Fibroblast of lung (primary cell): ENCODE results near the gene IL25. TPM values are rescaled to one million over a fixed set of nuclear protein-coding genes. Genes with fewer than 3 reads are reported as not detected.

ENCODE experiments used
- DNase-seq, 2 donors: peaks; one replicate each; pipeline versions ENCODE4 v3.0.0 to v3.0.0-alpha.2; 2010; ENCODE audit warnings: low read depth in 2 of 2
- H2AFZ ChIP-seq: 2 replicates; pipeline ENCODE4 v1.5.1; 2012; ENCODE audit warnings: low read length, control low read depth, inconsistent platforms
- H3K27ac ChIP-seq: 2 replicates; pipeline ENCODE4 v1.5.1; 2011; ENCODE audit warnings: low read length, control low read depth; ENCODE audit not compliant: insufficient read depth
- H3K27me3 ChIP-seq: 2 replicates; pipeline ENCODE4 v1.5.1; 2011; ENCODE audit warnings: mild to moderate bottlenecking, low read length; ENCODE audit not compliant: control insufficient read depth, insufficient read depth
- H3K36me3 ChIP-seq: 2 replicates; pipeline ENCODE4 v1.5.1; 2011; ENCODE audit warnings: low read length; ENCODE audit not compliant: control insufficient read depth, insufficient read depth
- H3K4me1 ChIP-seq: 2 replicates; pipeline ENCODE4 v1.5.1; 2011; ENCODE audit warnings: low read length; ENCODE audit not compliant: control insufficient read depth, insufficient read depth; ENCODE audit errors: extremely low read depth
- H3K4me2 ChIP-seq: 2 replicates; pipeline ENCODE4 v1.5.1; 2011; ENCODE audit warnings: low read length, control low read depth; ENCODE audit not compliant: insufficient read depth; ENCODE audit errors: extremely low read depth
- H3K4me3 ChIP-seq, 4 experiments: fragments of 200-600 bp in 1 of 4; sonication (generic) in 1 of 4; replicated peaks in 1 of 4; 2 replicates each; pipeline ENCODE4 v1.5.1; 2011 to 2016; ENCODE audit warnings: low read length in 4 of 4, low read depth in 3 of 4, mild to moderate bottlenecking in 3 of 4, control low read depth in 2 of 4, inconsistent platforms in 1 of 4, mixed read lengths in 1 of 4; ENCODE audit not compliant: insufficient read depth in 1 of 4; ENCODE audit errors: control extremely low read depth in 1 of 4
- H3K79me2 ChIP-seq: 2 replicates; pipeline ENCODE4 v1.5.1; 2012; ENCODE audit warnings: mild to moderate bottlenecking, low read length, inconsistent platforms; ENCODE audit not compliant: control insufficient read depth, insufficient read depth
- H3K9ac ChIP-seq: 2 replicates; pipeline ENCODE4 v1.5.1; 2011; ENCODE audit warnings: mild to moderate bottlenecking, low read length, control low read depth; ENCODE audit not compliant: insufficient read depth
- H3K9me3 ChIP-seq: 2 replicates; pipeline ENCODE4 v1.5.1; 2012; ENCODE audit warnings: low read depth, low read length; ENCODE audit not compliant: control insufficient read depth, insufficient read depth
- H4K20me1 ChIP-seq: 2 replicates; pipeline ENCODE4 v1.5.1; 2011; ENCODE audit warnings: low read length; ENCODE audit not compliant: control insufficient read depth, insufficient read depth; ENCODE audit errors: extremely low read depth
- EZH2 ChIP-seq: IDR thresholded peaks from 2 replicates; pipeline ENCODE4 v1.5.1; 2012; ENCODE audit warnings: low read length, control low read depth, mild to moderate bottlenecking; ENCODE audit errors: missing control alignments
- polyA plus RNA-seq, 2 donors: library from polyadenylated mRNA; depleted of rRNA in 1 of 2; stranded (reverse) in 1 of 2; unstranded in 1 of 2; fragments of >200 nt; gene quantifications; 2 replicates each; pipeline ENCODE4 v1.2.1, GENCODE V29; 2011 to 2012; ENCODE audit warnings: missing spikeins in 1 of 2
- total RNA-seq: library from RNA; depleted of rRNA; stranded (reverse); fragments of >200 nt; gene quantifications from 2 replicates; pipeline ENCODE4 v1.2.1, GENCODE V29; 2014
- TF ChIP-seq, protein P1 (sequence below), 2 donors: IDR thresholded peaks in 1 of 2; conservative IDR thresholded peaks in 1 of 2; 1 replicate in 1 of 2; 2 replicates in 1 of 2; pipeline ENCODE4 v1.5.1; 2011 to 2012; ENCODE audit warnings: low read length in 2 of 2, control low read depth in 1 of 2, inconsistent platforms in 1 of 2, low read depth in 1 of 2, mild to moderate bottlenecking in 1 of 2

Gene IL25
- total and polyA plus RNA-seq, 2 donors (not counting 1 experiment from before 2014, with no cell fraction given) = not detected

DNA sequence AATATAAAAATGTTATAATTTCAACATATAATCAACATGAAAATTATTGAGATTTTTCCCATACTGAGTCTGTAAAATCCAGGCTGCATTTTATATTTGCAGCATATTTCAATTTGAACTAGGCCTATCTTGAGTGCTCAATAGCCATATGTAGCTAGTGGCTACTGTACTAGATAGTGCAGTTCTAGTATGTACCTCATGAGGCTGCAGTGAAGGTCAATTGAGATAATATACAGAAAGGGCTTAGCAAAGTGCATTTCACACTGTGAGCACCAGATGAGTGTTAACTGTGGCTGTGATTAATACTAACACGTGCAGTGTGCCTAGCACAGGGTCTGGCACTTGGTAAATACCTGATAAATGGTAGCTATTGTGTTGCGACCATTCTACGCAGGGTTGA, 14.6 kb upstream of the IL25 start:
- Histone ChIP-seq H3K27me3 (no peaks in the 10 kb centered on the region), H3K36me3 (no peaks in the 10 kb centered on the region), H3K4me3 (no peak overlapping the region), H3K27ac (no peak overlapping the region), H3K9me3 (no peaks in the 10 kb centered on the region), H3K9ac (no peak overlapping the region), H3K4me2 (no peak overlapping the region), H3K4me1 (no peaks in the 10 kb centered on the region), H2AFZ (no peak overlapping the region), H4K20me1 (no peaks in the 10 kb centered on the region), H3K79me2 (no peaks in the 10 kb centered on the region)
- DNase-seq = no peak
- TF ChIP-seq, protein P1, sequence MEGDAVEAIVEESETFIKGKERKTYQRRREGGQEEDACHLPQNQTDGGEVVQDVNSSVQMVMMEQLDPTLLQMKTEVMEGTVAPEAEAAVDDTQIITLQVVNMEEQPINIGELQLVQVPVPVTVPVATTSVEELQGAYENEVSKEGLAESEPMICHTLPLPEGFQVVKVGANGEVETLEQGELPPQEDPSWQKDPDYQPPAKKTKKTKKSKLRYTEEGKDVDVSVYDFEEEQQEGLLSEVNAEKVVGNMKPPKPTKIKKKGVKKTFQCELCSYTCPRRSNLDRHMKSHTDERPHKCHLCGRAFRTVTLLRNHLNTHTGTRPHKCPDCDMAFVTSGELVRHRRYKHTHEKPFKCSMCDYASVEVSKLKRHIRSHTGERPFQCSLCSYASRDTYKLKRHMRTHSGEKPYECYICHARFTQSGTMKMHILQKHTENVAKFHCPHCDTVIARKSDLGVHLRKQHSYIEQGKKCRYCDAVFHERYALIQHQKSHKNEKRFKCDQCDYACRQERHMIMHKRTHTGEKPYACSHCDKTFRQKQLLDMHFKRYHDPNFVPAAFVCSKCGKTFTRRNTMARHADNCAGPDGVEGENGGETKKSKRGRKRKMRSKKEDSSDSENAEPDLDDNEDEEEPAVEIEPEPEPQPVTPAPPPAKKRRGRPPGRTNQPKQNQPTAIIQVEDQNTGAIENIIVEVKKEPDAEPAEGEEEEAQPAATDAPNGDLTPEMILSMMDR (conservative IDR thresholded peaks at IDR 0.05 in 1 of 2, IDR thresholded peaks at IDR 0.05 in 1 of 2; ENCODE audit: low read depth in 1 of 2, low read length in 2 of 2) = no peak
- no peak for TF ChIP-seq EZH2

DNA sequence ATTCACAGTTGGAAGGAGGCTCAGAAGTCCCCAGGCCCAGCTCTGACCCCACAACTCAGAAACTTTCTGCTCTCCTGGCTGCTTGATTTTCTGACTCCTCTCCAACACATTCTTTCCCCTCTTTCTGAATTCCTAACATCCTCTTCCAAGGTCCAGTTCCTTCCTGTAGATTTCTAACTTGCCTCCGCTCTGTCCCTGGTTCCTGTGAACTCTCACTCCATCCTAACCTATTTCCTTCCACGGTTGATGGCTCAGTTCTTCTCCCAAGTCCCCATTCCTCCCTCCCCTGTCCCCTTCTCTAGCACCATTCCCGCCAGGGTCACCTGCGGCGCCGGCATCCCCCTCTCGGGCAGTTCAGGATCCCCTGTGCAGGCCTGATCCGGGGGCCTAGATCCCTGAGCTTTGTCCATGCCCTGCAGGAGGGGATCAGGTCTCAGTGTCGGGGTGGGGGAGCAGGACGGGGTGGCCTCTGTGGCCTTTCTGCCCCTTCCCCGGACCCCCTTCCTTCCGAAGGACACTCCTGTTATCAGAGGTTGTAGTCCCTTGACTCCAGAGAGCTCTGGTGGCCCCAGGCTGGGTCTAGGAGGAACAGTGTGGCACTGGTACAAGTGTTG, 13.9 kb upstream of the IL25 start:
- Histone ChIP-seq H3K27me3 (no peaks in the 10 kb centered on the region), H3K4me3 (no peak overlapping the region), H3K36me3 (no peaks in the 10 kb centered on the region), H3K27ac (no peak overlapping the region), H3K9ac (no peak overlapping the region), H2AFZ (no peak overlapping the region), H4K20me1 (no peaks in the 10 kb centered on the region), H3K4me1 (no peaks in the 10 kb centered on the region), H3K79me2 (no peaks in the 10 kb centered on the region), H3K9me3 (no peaks in the 10 kb centered on the region), H3K4me2 (no peak overlapping the region)
- no peak for DNase-seq
- TF ChIP-seq EZH2 = no peak
- TF ChIP-seq, protein P1 (conservative IDR thresholded peaks at IDR 0.05 in 1 of 2, IDR thresholded peaks at IDR 0.05 in 1 of 2; ENCODE audit: low read depth in 1 of 2, low read length in 2 of 2) = no peak

DNA sequence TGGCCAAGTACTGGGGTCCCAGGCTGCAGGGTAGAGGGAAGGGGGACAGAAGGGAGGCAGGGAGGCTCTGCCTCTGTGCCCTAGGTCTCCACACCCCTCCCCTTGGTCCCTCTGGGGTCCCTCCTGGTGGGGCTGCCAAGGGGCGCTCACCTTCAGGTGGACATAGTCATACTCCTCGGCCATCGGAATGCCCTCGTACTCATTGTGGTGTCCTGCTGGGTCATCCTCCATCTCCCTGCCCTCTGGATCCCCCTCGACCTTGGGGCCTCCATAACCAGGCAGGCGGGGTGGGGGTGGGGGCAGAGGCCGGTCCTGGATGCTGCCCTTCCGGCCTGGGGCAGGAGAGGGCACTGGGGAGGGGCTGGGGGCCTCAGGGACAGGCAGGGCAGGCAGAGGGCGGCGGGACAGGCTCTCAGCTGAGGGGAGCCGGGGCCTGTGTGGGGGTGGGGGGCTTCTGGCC, 13.4 kb upstream of the IL25 start:
- Histone ChIP-seq H3K36me3 (no peaks in the 10 kb centered on the region), H3K9ac (no peak overlapping the region), H3K4me2 (no peak overlapping the region), H3K4me3 (no peak overlapping the region), H3K27ac (no peak overlapping the region), H3K9me3 (no peaks in the 10 kb centered on the region), H3K4me1 (no peaks in the 10 kb centered on the region), H2AFZ (no peak overlapping the region), H3K79me2 (no peaks in the 10 kb centered on the region), H3K27me3 (peaks cover 4% of the 10 kb centered on the region), H4K20me1 (no peaks in the 10 kb centered on the region)
- DNase-seq = no peak
- TF ChIP-seq, protein P1 (conservative IDR thresholded peaks at IDR 0.05 in 1 of 2, IDR thresholded peaks at IDR 0.05 in 1 of 2; ENCODE audit: low read depth in 1 of 2, low read length in 2 of 2) = no peak
- no peak for TF ChIP-seq EZH2
